Activated CD8-positive, alpha-beta memory T cell treated with anti-CD3 and anti-CD28 coated beads for 24 hours (primary cell): ENCODE measurements around the gene CNIH3.

Experiments
- DNase-seq: peaks from one replicate; pipeline ENCODE4 v3.0.0-alpha.2; 2020

Gene CNIH3

GRCh38 chr1:224749916-224750315, 133.8 kb downstream of the CNIH3 start:
- no peak for DNase-seq

- no peak for DNase-seq
These were observed 135.7 kb downstream of the CNIH3 start for GRCh38 chr1:224751624-224752311.

- no peak for DNase-seq
These were observed 137.4 kb downstream of the CNIH3 start for GRCh38 chr1:224753491-224753890.

GRCh38 chr1:224755586-224755985, 139.5 kb downstream of the CNIH3 start:
- no peak for DNase-seq

- no peak for DNase-seq
These were observed 141.4 kb downstream of the CNIH3 start for GRCh38 chr1:224757508-224757907.

- DNase-seq: no peak
These were observed 143.0 kb downstream of the CNIH3 start for GRCh38 chr1:224759135-224759534.

GRCh38 chr1:224759681-224760091, 143.6 kb downstream of the CNIH3 start:
- DNase-seq: no peak

- DNase-seq: no peak
These were observed 144.0 kb downstream of the CNIH3 start for GRCh38 chr1:224760163-224760562.

- DNase-seq: no peak
These were observed 145.1 kb downstream of the CNIH3 start for GRCh38 chr1:224761245-224761644.

- no peak for DNase-seq
These were observed 145.9 kb downstream of the CNIH3 start for GRCh38 chr1:224762046-224762445.

- no peak for DNase-seq
These were observed 146.6 kb downstream of the CNIH3 start for GRCh38 chr1:224762701-224763100.

GRCh38 chr1:224763126-224763775, 147.1 kb downstream of the CNIH3 start:
- no peak for DNase-seq

GRCh38 chr1:224766266-224766665, 150.1 kb downstream of the CNIH3 start:
- DNase-seq: no peak

GRCh38 chr1:224767031-224767430, 150.9 kb downstream of the CNIH3 start:
- DNase-seq: no peak

GRCh38 chr1:224767676-224768075, 151.6 kb downstream of the CNIH3 start:
- no peak for DNase-seq

- no peak for DNase-seq
These were observed 152.9 kb downstream of the CNIH3 start for GRCh38 chr1:224768971-224769370.

GRCh38 chr1:224769452-224770335, 153.6 kb downstream of the CNIH3 start:
- no peak for DNase-seq

- no peak for DNase-seq
These were observed 154.2 kb downstream of the CNIH3 start for GRCh38 chr1:224770336-224770693.

GRCh38 chr1:224773646-224774045, 157.5 kb downstream of the CNIH3 start:
- DNase-seq: no peak

- no peak for DNase-seq
These were observed 158.3 kb downstream of the CNIH3 start for GRCh38 chr1:224774378-224774777.

GRCh38 chr1:224777180-224777579, 161.1 kb downstream of the CNIH3 start:
- no peak for DNase-seq

- DNase-seq: no peak
These were observed 163.4 kb downstream of the CNIH3 start for GRCh38 chr1:224779536-224779935.

- DNase-seq: no peak
These were observed 164.6 kb downstream of the CNIH3 start for GRCh38 chr1:224780736-224781135.

GRCh38 chr1:224781800-224782199, 165.7 kb downstream of the CNIH3 start:
- DNase-seq: no peak
